GM18511 (cell line): ENCODE results near the gene FAM227B.
"Not testable (repeated sequence)": the region's sequence is repeated elsewhere in the genome, so short reads cannot be mapped to it uniquely, and the experiment has no call there.

Experiments used
- ATAC-seq: cut with Tn5 transposase; IDR thresholded peaks from one replicate; pipeline ENCODE4 v1.9.1; 2021; ENCODE audit warnings: mild to moderate bottlenecking, moderate library complexity; ENCODE audit not compliant: unreplicated experiment

FAM227B gene, protein sequence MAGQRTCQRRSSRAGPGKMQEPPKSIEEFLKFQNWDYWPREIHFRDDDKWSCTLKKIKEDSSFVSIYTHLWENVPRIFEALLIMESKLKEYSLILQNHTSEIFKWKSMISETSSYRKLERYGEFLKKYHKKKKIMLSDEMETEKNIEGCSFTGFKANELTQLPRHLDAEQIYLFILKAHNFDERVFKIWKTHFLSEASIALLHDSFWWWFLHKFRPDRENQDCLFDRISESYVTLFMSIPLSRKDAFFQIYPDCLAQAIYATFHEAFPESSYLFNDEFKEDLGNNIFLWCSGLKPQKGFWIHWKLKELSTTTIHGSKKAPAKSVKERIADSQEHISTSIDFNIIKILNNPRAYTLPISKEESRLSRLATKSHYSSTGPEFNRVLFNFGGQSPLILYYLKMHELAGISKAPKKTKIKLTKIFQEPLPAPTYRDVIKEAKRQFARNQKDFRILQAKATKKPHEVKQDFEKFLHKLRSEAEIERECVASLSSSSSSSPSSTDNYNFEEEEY

DNA sequence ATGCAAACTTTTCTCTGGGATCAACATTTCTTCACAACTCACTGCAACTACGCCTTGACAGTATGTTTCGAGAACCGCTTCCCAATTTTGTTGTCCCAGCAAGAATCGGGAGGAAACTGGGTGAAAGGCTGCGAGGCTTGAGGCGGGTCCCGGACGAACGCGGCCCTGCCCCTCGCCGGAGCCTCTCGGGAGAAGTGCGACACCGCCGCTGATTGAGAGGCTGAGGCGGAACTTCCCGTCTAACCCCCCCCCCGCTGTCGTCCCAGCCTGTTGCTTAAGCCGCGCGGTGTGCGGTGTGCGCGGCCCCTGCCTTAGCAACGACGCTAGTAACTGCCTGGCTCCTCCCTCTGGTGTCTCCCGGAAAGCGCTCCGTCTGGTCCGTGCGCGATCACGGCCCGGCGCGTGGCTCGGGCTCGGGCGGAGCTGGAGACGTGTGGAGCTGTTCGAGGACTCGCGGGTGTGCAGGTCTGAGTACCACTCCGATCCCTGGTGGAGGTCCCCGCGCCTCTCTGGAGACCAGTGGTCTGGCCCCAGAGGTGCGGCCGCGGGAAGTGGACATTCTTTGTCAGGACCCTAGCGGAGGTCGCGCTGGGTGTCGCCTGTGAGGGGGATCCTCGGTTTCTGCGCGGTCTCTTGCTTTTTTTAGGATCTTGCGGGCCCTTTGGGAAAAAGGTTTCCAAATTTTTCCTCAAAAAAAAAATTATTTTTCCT, at the start of gene FAM227B, which contains the start of gene DTWD1:
Gene FAM227B (minus strand): TSS at position 161 of the 711 bp plus-strand sequence. CDS start 5,647 bp downstream, outside the sequence.
Gene DTWD1 (plus strand): TSS at position 391 of the 711 bp plus-strand sequence. CDS start 4,120 bp downstream, outside the sequence.
- peak; percentile 98 for ATAC-seq

DNA sequence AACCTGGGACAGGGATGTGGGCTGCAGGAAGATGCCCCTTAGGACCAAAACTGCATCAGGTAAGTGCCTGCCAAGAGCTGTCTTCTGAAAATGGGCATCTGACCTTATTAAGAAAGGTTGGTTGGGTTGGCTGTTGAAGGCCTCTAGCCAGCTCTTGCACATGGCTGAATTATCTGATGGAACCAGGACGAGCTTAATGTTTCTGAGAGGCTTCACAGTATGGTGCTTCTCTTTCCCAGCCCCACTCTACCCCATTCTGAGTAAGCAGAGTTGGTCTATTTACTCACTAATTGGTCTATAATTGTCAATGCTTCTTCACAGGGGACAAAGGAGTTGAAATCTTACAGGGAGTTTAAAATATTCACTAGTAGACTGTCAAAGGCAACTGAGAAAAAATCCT, 48.7 kb upstream of the FAM227B start:
- no peak for ATAC-seq

- ATAC-seq: not testable (repeated sequence)
These were observed 45.9 kb upstream of the FAM227B start for GRCh38 chr15:49666486-49666885.

GRCh38 chr15:49664716-49665115, 44.1 kb upstream of the FAM227B start:
- no peak for ATAC-seq

GRCh38 chr15:49656734-49657133, 36.1 kb upstream of the FAM227B start:
- ATAC-seq: no peak

DNA sequence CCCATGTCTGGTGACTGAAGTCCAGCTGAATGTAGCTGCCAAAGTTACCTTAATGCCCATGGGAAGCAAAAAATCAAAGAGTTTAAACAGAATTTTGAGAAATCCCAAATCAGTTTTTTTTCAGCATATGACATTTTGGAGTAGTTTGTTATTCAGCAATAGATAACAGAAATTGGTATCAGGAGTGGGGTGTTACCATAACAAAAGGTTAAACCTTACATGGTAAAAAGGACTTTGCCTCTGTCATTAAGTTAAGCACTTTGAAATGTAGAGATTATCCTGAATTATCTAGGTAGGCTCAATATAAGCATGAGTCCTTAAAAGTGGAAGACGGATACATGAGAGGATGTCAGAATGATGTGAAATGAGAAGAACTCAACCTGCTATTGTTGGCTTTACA, 32.3 kb upstream of the FAM227B start:
- no peak for ATAC-seq

DNA sequence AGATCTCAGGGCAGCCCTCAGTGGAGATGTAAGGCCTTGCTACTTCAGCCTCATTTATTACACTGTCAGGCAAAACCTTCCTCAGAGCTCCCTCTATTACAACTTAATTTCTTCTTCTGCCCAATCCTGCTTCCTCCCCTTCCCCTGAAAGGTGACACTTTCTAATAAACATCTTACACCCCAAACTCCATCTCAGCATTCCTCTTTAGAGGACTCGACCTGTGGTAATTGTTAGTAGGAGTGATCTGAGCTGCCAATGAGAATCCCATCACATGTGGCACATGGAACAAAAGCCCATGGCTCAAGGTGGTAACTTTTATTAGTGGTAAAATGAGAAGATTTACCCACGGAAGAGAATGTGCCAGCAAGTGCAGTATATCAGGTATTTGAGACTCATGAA, 30.1 kb upstream of the FAM227B start:
- ATAC-seq: no peak

DNA sequence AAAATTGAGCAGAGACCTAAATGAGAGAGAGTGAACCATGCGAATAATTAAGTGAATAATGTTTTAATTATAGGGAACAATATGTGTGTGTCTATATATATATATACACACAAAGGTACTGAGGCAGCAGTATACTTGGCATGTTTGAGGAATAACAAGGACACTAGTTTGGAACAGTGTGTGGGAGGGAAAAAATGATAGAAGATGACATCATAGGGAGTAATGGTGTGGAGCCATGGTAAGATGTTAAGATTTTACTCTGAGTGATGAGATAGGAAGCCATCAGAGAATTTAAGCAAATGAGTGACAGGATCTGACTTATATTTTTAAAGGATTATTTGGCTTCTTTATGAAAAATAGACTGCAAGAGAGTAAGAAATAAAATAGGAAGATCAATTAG, 29.4 kb upstream of the FAM227B start:
- ATAC-seq: no peak

DNA sequence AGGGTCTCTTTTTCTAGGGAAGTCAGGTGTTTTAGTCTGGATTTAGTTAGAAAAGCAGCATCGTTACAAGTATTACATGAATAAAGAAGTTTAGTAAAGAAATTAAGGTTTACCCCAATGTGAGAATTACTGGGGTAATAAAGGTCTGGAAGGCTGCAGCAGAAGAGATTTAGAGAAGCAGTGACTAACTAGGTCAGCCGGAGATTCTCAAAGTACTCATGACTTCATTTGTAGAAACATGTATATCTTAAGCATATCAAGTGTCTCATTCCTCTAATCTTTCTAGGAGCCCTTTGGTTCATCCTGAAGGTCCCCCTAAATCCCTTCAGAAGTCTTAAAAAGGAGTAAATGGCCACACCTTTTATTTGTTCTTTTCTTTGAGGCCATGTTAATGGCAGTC, 26.3 kb upstream of the FAM227B start:
- ATAC-seq: no peak

GRCh38 chr15:49645941-49646340, 25.3 kb upstream of the FAM227B start:
- no peak for ATAC-seq

GRCh38 chr15:49645277-49645676, 24.7 kb upstream of the FAM227B start:
- ATAC-seq: no peak

- no peak for ATAC-seq
These were observed 23.8 kb upstream of the FAM227B start for GRCh38 chr15:49644364-49644794.

- ATAC-seq: no peak
These were observed 17.2 kb upstream of the FAM227B start for GRCh38 chr15:49637857-49638256.

DNA sequence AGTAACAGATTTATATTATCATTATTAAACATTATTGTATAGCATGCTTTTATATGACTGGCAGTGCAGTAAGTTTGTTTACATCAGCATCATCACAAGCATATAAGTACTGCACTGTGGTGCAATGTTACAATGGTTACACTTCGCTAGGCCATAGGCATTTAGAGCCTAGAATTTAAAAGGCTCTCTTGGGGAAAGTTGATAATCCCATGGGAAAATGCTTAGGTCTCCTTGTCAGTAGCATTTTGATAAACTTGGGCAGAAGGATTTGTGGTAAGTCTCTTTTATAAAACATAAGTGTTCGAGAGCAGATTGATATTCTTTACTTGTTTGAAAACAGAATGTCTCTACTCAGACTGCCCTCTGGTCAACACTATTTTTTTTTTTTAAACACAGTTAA, 7.8 kb upstream of the FAM227B start:
- no peak for ATAC-seq

- ATAC-seq: no peak
These were observed 6.8 kb upstream of the FAM227B start for GRCh38 chr15:49627407-49627877.

DNA sequence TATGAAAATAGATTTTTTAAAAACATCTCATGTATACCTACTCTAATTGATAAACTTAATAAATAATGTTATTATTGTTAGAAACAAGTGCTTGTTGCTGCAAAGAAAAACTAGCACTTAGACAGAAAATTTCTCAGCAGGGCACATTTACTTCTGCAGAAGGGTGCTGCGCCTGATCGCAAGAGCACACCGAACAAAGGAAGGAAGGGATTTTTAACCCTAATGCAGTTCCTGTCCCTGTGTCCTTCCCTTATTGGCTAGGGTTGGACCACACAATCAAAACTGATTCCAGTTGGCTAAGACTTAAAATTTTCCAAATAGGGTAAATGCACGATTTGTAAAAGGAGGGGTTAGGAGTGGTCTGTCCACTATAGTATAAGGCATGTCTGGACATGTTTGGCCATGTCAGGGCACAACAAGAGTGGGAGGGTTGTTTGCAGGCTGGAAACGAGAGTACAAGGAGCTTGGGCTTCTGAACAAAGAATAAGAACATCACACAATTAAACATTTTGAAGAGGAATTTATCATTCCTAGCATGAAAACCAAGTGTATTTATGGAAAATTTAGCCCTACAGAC, 4.9 kb upstream of the FAM227B start:
- ATAC-seq: no peak

DNA sequence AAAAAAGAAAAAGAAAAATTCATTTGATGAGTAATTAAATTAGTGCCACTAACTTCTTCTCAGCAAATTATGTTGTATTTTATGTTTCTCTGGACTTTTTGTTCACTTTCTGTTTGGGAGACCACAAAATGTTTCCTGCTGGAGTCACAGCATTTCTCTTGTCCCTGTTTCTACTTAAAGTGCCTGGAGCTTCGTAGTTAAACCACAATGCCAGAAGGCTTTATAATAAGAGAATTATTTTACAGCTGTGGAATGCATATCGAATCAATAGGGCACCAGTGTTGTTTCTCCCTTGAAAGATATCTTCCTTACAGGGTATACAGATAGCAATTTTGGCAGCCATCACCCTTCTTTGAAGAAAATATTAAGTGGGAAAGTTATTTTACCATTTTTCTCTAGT, 3.4 kb upstream of the FAM227B start:
- no peak for ATAC-seq

DNA sequence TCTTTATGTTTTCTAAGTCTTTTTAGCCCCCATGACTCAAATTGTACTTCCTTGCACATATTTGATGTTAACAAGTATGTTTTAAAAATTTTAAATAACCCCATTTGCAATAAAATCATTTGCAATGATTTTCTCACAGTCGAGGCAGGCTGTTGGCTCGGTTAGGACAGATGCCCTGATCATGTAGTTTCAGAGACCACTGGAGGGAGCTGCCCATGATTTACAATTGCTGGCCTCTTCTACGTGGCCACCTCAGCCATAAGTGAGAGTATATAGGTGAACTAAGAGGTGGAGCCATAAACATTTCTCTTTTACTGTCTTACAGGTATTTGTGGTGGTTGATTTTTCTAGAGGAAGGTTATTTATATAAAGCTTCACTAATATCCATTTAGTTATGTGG, 1.9 kb upstream of the FAM227B start:
- no peak for ATAC-seq

- no peak for ATAC-seq
These were observed 1.3 kb upstream of the FAM227B start for GRCh38 chr15:49621887-49622286.

GRCh38 chr15:49621401-49621811, 788 bp upstream of the FAM227B start:
- ATAC-seq: no peak

DNA sequence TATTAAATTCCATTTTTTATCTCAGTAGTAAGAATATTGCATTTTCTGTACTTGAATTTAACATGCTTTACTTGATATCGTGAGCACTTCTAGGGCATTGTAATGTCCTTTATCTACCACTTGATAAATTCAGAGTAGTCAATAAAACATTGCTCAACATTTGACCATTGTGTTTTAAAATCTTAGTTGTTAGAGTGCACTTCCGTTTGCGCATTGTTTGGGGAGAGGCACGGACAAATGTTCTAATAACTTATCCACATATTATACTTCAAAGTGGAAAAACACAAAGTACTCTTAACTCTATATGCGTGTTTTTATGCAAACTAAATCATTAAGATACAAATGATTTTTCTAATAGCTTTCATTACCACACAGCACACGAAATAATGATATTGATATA, 419 bp downstream of the FAM227B start:
- peak; percentile 5 for ATAC-seq
